GM19468 (cell line): ENCODE data around the gene SPON1.
"Not testable (repeated sequence)": the region's sequence is repeated elsewhere in the genome, so short reads cannot be mapped to it uniquely, and the experiment has no call there.

Source experiments
- ATAC-seq: cut with Tn5 transposase; IDR thresholded peaks from one replicate; pipeline ENCODE4 v1.9.1; 2021; ENCODE audit warnings: mild to moderate bottlenecking, moderate library complexity, moderate number of reproducible peaks; ENCODE audit not compliant: unreplicated experiment; ENCODE audit errors: extremely low read depth

The SPON1 gene

GRCh38 chr11:14075118-14076078, 112.9 kb downstream of the SPON1 start:
- peak; percentile 26 for ATAC-seq

GRCh38 chr11:14079011-14079410, 116.5 kb downstream of the SPON1 start:
- no peak for ATAC-seq

GRCh38 chr11:14079797-14080196, 117.3 kb downstream of the SPON1 start:
- ATAC-seq = no peak

GRCh38 chr11:14081581-14082231, 119.2 kb downstream of the SPON1 start:
- ATAC-seq = no peak

GRCh38 chr11:14082338-14082737, 119.8 kb downstream of the SPON1 start:
- ATAC-seq = no peak

- ATAC-seq = not testable (repeated sequence)
Measured at GRCh38 chr11:14088861-14089260, 126.3 kb downstream of the SPON1 start.

GRCh38 chr11:14089690-14090462, 127.4 kb downstream of the SPON1 start:
- no peak for ATAC-seq

- not testable (repeated sequence) for ATAC-seq
Measured at GRCh38 chr11:14090631-14091030, 128.1 kb downstream of the SPON1 start.

GRCh38 chr11:14093065-14093464, 130.5 kb downstream of the SPON1 start:
- ATAC-seq = no peak

- no peak for ATAC-seq
Measured at GRCh38 chr11:14094481-14095037, 132.0 kb downstream of the SPON1 start.

GRCh38 chr11:14095882-14096281, 133.4 kb downstream of the SPON1 start:
- ATAC-seq = no peak

- no peak for ATAC-seq
Measured at GRCh38 chr11:14096606-14097005, 134.1 kb downstream of the SPON1 start.

- ATAC-seq = no peak
Measured at GRCh38 chr11:14101388-14101787, 138.9 kb downstream of the SPON1 start.

- ATAC-seq = no peak
Measured at GRCh38 chr11:14102766-14103165, 140.2 kb downstream of the SPON1 start.

GRCh38 chr11:14105446-14105845, 142.9 kb downstream of the SPON1 start:
- no peak for ATAC-seq

- no peak for ATAC-seq
Measured at GRCh38 chr11:14106303-14107049, 144.0 kb downstream of the SPON1 start.

GRCh38 chr11:14107050-14107430, 144.5 kb downstream of the SPON1 start:
- ATAC-seq = no peak

- ATAC-seq = no peak
Measured at GRCh38 chr11:14109742-14110141, 147.2 kb downstream of the SPON1 start.

- no peak for ATAC-seq
Measured at GRCh38 chr11:14110629-14111028, 148.1 kb downstream of the SPON1 start.

GRCh38 chr11:14111496-14111895, 149.0 kb downstream of the SPON1 start:
- no peak for ATAC-seq
